HepG2 (cell line): Measurements from ENCODE around the gene GLIS2. TPM values are rescaled to one million over a fixed set of nuclear protein-coding genes. Genes with fewer than 3 reads are reported as not detected.
A peak's percentile ranks its signal among the peaks of the same experiment; 100 is the strongest.

Experiments
- ADNP ChIP-seq: sonication (generic); formaldehyde crosslinking; IDR thresholded peaks from 2 replicates; pipeline ENCODE4 v1.4.0; 2020; ENCODE audit warnings: missing genetic modification reagents
- AGO1 ChIP-seq: fragments of 200-400 bp; formaldehyde crosslinking; IDR thresholded peaks from 2 replicates; pipeline ENCODE4 v1.6.1; 2017; ENCODE audit warnings: mild to moderate bottlenecking, low read depth, low read length, moderate library complexity; ENCODE audit not compliant: poor library complexity, severe bottlenecking
- ATF2 ChIP-seq: sonication (generic); formaldehyde crosslinking; IDR thresholded peaks from 2 replicates; pipeline ENCODE4 v1.4.0; 2020; ENCODE audit warnings: missing genetic modification reagents
- EZH2 ChIP-seq: conservative IDR thresholded peaks from 2 replicates; pipeline ENCODE4 v1.6.1; 2012; ENCODE audit warnings: mild to moderate bottlenecking, low read depth, low read length, moderate library complexity
- GABPA ChIP-seq, 2 experiments: IDR thresholded peaks; 2 replicates each; pipeline ENCODE4 v1.6.1; 2011 to 2016; ENCODE audit warnings: low read depth in 2 of 2, low read length in 1 of 2, missing biosample characterization in 1 of 2, missing genetic modification characterization in 1 of 2
- HMG20B ChIP-seq: conservative IDR thresholded peaks from 2 replicates; pipeline ENCODE4 v1.6.1; 2016; ENCODE audit warnings: missing genetic modification reagents, missing compliant biosample characterization
- HNRNPH1 ChIP-seq: fragments of 200-400 bp; formaldehyde crosslinking; optimal IDR thresholded peaks from 2 replicates; pipeline ENCODE3; 2017; ENCODE audit warnings: mild to moderate bottlenecking, low read depth, low read length
- NCOA1 ChIP-seq: sonication (generic); formaldehyde crosslinking; IDR thresholded peaks from 2 replicates; pipeline ENCODE4 v1.9.0; 2021; ENCODE audit warnings: missing genetic modification reagents
- RORA ChIP-seq: sonication (generic); formaldehyde crosslinking; IDR thresholded peaks from 2 replicates; pipeline ENCODE4 v1.5.0; 2020; ENCODE audit warnings: mild to moderate bottlenecking, missing genetic modification reagents, moderate library complexity
- SPEN ChIP-seq: sonication (generic); formaldehyde crosslinking; IDR thresholded peaks from 2 replicates; pipeline ENCODE4 v1.5.1; 2020; ENCODE audit warnings: low read depth, mild to moderate bottlenecking, missing genetic modification reagents
- ZBTB33 ChIP-seq: sonication (generic); formaldehyde crosslinking; IDR thresholded peaks from 2 replicates; pipeline ENCODE4 v1.4.0; 2020; ENCODE audit warnings: missing genetic modification reagents
- ZNF34 ChIP-seq: sonication (generic); formaldehyde crosslinking; IDR thresholded peaks from 2 replicates; pipeline ENCODE4 v1.4.0; 2020; ENCODE audit warnings: mild to moderate bottlenecking, missing genetic modification reagents, borderline replicate concordance
- polyA plus RNA-seq, 8 experiments: library from polyadenylated mRNA; depleted of rRNA in 3 of 8; stranded (reverse) in 7 of 8; unstranded in 1 of 8; fragments of >200 nt; fragmentation: Illumina TruSeq in 4 of 8; extraction: Trizol in 4 of 8; gene quantifications; 2 replicates each; pipeline versions ENCODE4 v1.2.1 to v1.2.3, GENCODE V29; 2011 to 2016; ENCODE audit warnings: low read depth in 4 of 8, missing spikeins in 1 of 8, mixed read lengths in 1 of 8; ENCODE audit not compliant: insufficient read depth in 1 of 8
- total RNA-seq, 5 experiments: library from RNA; depleted of rRNA; stranded (reverse); fragments of >200 nt; fragmentation: Illumina TruSeq; extraction: Trizol; gene quantifications; 2 replicates each; pipeline ENCODE4 v1.2.3, GENCODE V29; 2016; ENCODE audit warnings: low read depth in 1 of 5
- TF ChIP-seq, protein P1 (sequence below): sonication (generic); formaldehyde crosslinking; IDR thresholded peaks from 2 replicates; pipeline ENCODE4 v1.4.0; 2020; ENCODE audit warnings: mild to moderate bottlenecking, missing genetic modification reagents
- TF ChIP-seq, protein P2 (sequence below): sonication (generic); formaldehyde crosslinking; IDR thresholded peaks from 2 replicates; pipeline ENCODE4 v1.8.1; 2023; ENCODE audit warnings: mild to moderate bottlenecking, missing genetic modification reagents, borderline replicate concordance
- TF ChIP-seq, protein P3 (sequence below): IDR thresholded peaks from 2 replicates; pipeline ENCODE4 v1.6.1; 2016; ENCODE audit warnings: low read depth, control low read depth

The GLIS2 gene
- total and polyA plus RNA-seq, 2 of the 13 experiments (the other 11 are each of a cell fraction or from before 2014, with no cell fraction given), result 0.28 to 0.29 TPM

DNA sequence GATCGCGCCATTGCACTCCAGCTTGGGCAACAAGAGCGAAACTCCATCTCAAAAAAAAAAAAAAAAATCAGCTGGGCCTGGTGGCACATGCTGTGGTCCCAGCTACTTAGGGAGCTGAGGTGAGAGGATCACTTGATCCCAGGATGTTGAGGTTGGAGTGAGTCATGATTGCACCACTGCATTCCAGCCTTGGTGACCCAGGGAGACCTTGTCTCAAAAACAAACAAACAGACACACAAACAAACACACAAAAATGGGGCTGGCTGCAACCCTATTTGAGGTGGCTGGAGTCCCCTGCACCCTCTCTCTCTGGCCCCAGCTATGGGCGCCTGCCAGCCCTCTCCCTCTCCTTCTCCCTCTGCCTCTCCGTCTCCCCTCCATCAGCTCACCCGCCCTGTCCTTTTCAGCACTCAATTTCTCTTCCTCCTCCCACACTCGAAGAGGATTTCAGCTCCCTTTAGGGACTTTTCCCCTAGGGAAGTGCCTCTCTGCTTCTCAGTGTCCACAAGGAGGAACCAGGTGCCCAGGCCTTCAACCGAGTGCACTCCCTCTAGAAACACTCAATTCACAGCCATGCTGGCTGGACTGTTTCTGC is 25.5 kb upstream of the GLIS2 start (continued):
- no peak for TF ChIP-seq HNRNPH1
- TF ChIP-seq HMG20B (CRISPR knock-in tag), result no peak
- TF ChIP-seq, protein P1, sequence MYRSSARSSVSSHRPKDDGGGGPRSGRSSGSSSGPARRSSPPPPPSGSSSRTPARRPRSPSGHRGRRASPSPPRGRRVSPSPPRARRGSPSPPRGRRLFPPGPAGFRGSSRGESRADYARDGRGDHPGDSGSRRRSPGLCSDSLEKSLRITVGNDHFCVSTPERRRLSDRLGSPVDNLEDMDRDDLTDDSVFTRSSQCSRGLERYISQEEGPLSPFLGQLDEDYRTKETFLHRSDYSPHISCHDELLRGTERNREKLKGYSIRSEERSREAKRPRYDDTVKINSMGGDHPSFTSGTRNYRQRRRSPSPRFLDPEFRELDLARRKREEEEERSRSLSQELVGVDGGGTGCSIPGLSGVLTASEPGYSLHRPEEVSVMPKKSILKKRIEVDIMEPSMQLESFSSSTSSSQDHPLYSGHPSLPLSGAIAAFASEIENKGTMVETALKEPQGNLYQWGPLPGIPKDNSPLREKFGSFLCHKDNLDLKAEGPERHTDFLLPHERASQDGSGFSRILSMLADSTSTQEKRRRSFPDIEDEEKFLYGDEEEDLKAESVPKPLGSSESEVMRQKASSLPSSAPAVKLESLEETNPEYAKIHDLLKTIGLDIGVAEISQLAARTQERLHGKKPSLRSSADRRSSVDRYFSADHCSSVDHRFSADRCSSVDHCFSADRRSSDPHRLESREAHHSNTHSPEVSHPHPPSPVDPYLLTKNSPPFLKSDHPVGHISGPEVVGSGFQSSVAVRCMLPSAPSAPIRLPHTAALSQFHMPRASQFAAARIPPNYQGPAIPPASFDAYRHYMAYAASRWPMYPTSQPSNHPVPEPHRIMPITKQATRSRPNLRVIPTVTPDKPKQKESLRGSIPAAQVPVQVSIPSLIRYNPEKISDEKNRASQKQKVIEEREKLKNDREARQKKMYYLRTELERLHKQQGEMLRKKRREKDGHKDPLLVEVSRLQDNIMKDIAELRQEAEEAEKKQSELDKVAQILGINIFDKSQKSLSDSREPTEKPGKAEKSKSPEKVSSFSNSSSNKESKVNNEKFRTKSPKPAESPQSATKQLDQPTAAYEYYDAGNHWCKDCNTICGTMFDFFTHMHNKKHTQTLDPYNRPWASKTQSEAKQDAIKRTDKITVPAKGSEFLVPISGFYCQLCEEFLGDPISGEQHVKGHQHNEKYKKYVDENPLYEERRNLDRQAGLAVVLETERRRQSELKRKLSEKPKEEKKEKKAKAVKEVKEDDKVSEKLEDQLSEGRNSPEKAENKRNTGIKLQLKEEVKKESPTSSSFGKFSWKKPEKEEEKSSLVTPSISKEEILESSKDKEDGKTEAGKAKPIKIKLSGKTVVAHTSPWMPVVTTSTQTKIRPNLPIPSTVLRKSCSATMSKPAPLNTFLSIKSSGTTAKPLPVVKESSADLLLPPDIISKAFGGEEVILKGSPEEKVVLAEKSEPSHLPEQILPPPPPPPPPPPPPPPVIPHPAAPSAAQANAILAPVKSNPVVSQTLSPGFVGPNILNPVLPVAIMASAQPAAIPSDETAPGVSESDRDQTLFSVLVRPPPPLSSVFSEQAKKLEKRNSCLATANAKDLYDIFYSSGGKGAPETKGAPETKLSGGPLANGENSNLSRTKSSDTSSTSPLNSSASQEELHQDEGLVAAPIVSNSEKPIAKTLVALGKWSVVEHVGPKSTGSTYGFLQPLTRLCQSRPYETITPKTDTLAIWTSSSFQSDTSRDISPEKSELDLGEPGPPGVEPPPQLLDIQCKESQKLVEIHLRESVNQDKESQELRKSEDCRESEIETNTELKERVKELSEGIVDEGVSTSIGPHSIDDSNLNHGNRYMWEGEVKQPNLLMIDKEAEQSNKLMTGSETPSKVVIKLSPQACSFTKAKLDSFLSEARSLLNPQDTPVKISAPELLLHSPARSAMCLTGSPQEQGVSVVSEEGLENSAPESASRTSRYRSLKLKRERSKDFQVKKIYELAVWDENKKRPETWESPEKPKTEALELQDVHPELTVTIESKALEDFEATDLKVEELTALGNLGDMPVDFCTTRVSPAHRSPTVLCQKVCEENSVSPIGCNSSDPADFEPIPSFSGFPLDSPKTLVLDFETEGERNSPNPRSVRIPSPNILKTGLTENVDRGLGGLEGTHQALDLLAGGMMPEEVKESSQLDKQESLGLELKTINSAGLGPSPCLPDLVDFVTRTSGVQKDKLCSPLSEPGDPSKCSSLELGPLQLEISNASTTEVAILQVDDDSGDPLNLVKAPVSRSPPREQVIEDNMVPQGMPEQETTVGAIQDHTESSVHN (CRISPR knock-in tag), result no peak
- TF ChIP-seq NCOA1 (CRISPR knock-in tag), result no peak
- TF ChIP-seq RORA (CRISPR knock-in tag), result no peak
- TF ChIP-seq, protein P2, sequence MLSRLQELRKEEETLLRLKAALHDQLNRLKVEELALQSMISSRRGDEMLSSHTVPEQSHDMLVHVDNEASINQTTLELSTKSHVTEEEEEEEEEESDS, result no peak
- no peak for TF ChIP-seq ATF2 (CRISPR knock-in tag)
- no peak for TF ChIP-seq EZH2
- no peak for TF ChIP-seq GABPA (IDR thresholded peaks at IDR 0.05; ENCODE audit: low read depth, low read length)
- TF ChIP-seq GABPA (CRISPR knock-in tag; IDR thresholded peaks at IDR 0.05; ENCODE audit: low read depth), result peak; percentile 24; the same call in 1 of the 2 replicates
- no peak for TF ChIP-seq AGO1
- no peak for TF ChIP-seq ZNF34
- TF ChIP-seq, protein P3, sequence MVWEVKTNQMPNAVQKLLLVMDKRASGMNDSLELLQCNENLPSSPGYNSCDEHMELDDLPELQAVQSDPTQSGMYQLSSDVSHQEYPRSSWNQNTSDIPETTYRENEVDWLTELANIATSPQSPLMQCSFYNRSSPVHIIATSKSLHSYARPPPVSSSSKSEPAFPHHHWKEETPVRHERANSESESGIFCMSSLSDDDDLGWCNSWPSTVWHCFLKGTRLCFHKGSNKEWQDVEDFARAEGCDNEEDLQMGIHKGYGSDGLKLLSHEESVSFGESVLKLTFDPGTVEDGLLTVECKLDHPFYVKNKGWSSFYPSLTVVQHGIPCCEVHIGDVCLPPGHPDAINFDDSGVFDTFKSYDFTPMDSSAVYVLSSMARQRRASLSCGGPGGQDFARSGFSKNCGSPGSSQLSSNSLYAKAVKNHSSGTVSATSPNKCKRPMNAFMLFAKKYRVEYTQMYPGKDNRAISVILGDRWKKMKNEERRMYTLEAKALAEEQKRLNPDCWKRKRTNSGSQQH (CRISPR knock-in tag), result 0 out of 2 replicates have a peak, but pooled peaks have one; percentile 58
- no peak for TF ChIP-seq ADNP (CRISPR knock-in tag)
- TF ChIP-seq ZBTB33, result 0 out of 2 replicates have a peak, but pooled peaks have one; percentile 16
- TF ChIP-seq SPEN (CRISPR knock-in tag), result peak; percentile 48; the same call in 1 of the 2 replicates
